Muscle layer of duodenum (tissue), 2 donors: Measurements from ENCODE around the gene GIPC3.
A peak's percentile ranks its signal among the peaks of the same experiment; 100 is the strongest.
"Not testable (repeated sequence)": the region's sequence is repeated elsewhere in the genome, so short reads cannot be mapped to it uniquely, and the experiment has no call there.

Experiments used
- H3K27ac ChIP-seq: one replicate; pipeline ENCODE4 v1.7.0; 2013; ENCODE audit warnings: mild to moderate bottlenecking, low read length
- H3K27me3 ChIP-seq: one replicate; pipeline ENCODE4 v1.7.0; 2013; ENCODE audit warnings: low read depth, mild to moderate bottlenecking, control low read depth, low read length
- H3K36me3 ChIP-seq, 2 donors: one replicate each; pipeline ENCODE4 v1.7.0; 2013; ENCODE audit warnings: low read length in 2 of 2, control low read depth in 1 of 2, mild to moderate bottlenecking in 1 of 2; ENCODE audit not compliant: insufficient read depth in 2 of 2, control insufficient read depth in 1 of 2
- H3K4me1 ChIP-seq, 2 donors: one replicate each; pipeline ENCODE4 v1.7.0; 2013; ENCODE audit warnings: low read length in 2 of 2, mild to moderate bottlenecking in 2 of 2, control low read depth in 1 of 2, moderate library complexity in 1 of 2; ENCODE audit not compliant: insufficient read depth in 2 of 2, control insufficient read depth in 1 of 2
- H3K4me3 ChIP-seq, 2 donors: one replicate each; pipeline ENCODE4 v1.7.0; 2013; ENCODE audit warnings: low read length in 2 of 2, low read depth in 1 of 2, mild to moderate bottlenecking in 1 of 2
- H3K9me3 ChIP-seq, 2 donors: one replicate each; pipeline ENCODE4 v1.7.0; 2013; ENCODE audit warnings: low read length in 2 of 2, control low read depth in 1 of 2, mild to moderate bottlenecking in 1 of 2; ENCODE audit not compliant: control insufficient read depth in 1 of 2
- donor health status: healthy.

Gene GIPC3

DNA sequence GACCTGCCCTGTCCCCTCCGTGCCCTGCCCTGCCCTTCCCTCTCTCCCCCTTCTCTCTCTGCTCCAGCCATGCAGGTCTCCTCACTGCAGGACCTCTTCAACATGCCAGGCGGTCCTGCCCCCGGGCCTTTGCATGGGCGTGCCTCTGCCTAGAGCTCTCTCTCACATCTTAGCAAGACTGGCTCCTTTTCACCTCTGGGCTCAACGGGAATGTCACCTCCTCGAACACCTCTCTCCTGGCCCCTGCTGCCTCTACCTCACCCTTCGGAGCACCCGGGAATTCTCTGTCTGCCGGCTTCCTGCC is 33.5 kb upstream of the GIPC3 start:
- no peaks in the 10 kb centered on the region for H3K9me3 ChIP-seq
- H3K27me3 ChIP-seq = no peaks in the 10 kb centered on the region
- H3K4me1 ChIP-seq = peaks cover 0 to 15% of the 10 kb centered on the region in 2 donors
- H3K4me3 ChIP-seq = no peak overlapping the region
- no peak overlapping the region for H3K27ac ChIP-seq
- peaks cover 0 to 5% of the 10 kb centered on the region in 2 donors for H3K36me3 ChIP-seq

DNA sequence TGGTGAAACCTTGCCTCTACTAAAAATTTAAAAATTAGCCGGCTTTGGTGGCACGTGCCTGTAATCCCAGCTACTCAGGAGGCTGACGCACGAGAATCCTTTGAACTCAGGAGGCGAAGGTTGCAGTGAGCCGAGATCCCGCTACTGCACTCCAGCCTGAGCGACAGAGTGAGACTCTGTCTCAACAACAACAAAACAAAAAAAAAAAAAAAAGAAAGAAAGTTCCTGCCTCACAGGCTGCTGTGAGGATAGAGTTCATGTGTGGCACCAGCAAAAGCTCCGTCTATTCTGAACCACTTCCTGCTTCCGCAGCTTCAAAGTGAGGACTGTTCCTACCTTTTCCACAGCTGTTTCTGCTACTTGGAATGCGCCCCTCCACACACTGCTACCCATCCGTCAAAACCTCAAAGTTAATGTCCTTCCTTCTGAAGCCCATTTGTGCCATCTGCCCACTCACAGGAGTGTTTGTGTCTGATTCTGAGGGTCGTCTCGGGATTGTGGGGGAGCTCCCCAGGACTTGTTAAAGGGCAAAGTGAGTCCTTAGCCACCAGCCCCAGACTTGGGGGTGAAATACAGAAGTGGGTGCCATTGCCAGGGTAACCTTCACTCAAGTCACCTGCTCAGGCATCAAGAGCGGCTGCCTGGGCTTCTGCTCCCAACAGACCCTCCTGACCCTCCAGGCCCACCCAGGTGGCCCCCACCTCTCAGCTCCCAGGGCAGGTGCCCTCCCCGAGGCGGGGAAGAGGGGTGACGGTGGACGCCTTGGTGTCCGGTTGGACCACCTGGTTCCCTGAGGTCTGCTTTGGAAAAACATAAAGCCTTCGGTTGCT is 30.8 kb upstream of the GIPC3 start:
- no peaks in the 10 kb centered on the region for H3K27me3 ChIP-seq
- no peak overlapping the region for H3K4me3 ChIP-seq
- H3K27ac ChIP-seq = no peak overlapping the region
- H3K36me3 ChIP-seq = no peaks in the 10 kb centered on the region
- H3K4me1 ChIP-seq = peaks cover 0 to 17% of the 10 kb centered on the region in 2 donors
- no peaks in the 10 kb centered on the region for H3K9me3 ChIP-seq

DNA sequence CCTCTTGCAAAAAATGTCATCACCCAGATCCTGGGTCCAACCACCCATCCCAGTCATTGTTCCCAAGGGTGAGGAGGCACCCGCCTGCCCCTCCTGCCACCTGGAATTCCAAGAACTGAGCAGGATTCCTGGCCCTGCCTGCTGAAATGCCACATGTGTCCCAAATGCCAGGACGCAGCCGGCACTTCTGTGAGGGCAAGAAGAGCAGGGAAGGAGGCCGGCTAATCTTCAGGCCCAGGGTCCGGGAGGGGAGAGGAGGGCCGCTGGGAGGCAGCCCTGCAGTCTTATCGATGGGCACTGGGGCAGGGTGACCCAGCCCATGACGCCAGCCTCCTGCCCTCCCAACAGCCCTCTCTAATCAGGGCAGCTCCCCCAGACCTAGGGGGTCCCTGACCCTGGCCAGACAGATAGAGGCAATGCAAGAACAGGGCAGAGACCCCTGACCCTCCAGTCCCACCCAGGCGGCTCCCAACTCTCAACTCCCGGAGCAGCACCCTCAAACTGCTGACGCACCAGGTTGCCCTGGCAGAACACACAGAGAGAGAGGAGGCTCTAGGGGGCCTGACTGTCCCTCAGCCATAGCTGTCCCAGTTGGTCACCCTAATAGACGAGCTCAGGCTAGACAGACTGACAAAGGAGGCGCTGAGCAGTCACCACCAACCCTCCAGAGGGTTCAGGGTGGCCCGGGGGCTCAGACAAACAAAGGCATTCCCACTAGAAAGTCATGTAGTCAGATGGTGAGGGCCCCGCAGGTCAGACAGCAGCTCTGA is 29.4 kb upstream of the GIPC3 start:
- no peaks in the 10 kb centered on the region for H3K27me3 ChIP-seq
- H3K4me1 ChIP-seq = peaks cover 0 to 17% of the 10 kb centered on the region in 2 donors
- no peaks in the 10 kb centered on the region for H3K9me3 ChIP-seq
- peak overlapping the region; percentile 79 to 94 for H3K4me3 ChIP-seq
- no peaks in the 10 kb centered on the region for H3K36me3 ChIP-seq
- H3K27ac ChIP-seq = no peak overlapping the region

DNA sequence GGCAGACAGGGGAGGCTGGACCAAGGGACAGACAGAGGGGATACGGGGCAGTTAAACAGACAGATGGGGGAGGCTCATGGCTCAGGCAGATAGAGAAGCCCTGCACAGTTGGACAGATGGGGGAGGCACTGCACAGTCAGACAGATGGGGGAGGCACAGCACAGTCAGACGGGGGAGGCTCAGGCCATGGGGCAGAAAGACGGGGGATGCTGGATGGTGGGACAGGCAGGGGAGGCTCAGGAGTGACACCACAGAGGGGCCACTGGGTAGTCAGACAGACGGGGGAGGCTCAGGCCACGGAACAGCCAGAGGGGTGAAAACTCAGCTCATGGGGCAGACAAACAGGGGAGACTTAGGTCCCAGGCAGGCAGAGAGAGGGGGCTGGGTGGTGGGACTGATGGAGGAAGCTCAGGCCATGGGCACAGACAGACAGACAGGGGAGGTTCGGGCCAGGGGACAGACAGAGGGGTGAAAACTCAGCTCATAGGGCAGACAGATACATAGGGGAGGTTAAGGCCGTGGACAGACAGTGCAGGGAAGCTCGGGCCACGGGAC is 28.8 kb upstream of the GIPC3 start:
- no peak overlapping the region for H3K27ac ChIP-seq
- H3K9me3 ChIP-seq = no peaks in the 10 kb centered on the region
- H3K4me1 ChIP-seq = peaks cover 0 to 17% of the 10 kb centered on the region in 2 donors
- peak overlapping the region; percentile 79 to 94 for H3K4me3 ChIP-seq
- H3K27me3 ChIP-seq = no peaks in the 10 kb centered on the region
- H3K36me3 ChIP-seq = no peaks in the 10 kb centered on the region

DNA sequence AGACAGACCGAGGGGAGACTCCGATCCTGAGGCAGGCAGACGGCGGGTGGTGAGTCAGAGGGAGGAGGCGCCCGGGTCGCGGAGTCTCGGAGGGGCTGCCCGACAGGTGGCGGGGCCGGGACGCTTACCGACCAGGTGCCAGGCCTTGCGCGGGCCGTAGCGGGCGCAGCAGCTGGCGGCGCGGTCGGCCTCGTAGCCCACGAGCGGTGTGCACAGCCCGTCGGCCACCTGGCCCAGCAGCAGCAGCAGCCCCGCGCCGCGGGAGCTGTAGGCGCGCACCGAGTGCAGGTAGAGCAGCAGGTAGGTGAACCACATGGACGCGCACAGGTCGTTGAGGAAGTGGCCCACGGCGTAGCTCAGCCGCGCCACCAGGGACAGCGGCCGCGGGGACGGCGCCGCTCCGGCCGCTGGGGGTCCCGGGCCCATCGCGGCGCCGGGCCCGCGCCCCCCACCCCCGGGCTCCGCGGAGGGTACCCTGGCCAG is 28.3 kb upstream of the GIPC3 start:
- Histone ChIP-seq H3K36me3 (no peaks in the 10 kb centered on the region), H3K4me3 (peak overlapping the region; percentile 79 to 94), H3K9me3 (no peaks in the 10 kb centered on the region), H3K4me1 (peaks cover 0 to 17% of the 10 kb centered on the region in 2 donors), H3K27ac (no peak overlapping the region), H3K27me3 (no peaks in the 10 kb centered on the region)

DNA sequence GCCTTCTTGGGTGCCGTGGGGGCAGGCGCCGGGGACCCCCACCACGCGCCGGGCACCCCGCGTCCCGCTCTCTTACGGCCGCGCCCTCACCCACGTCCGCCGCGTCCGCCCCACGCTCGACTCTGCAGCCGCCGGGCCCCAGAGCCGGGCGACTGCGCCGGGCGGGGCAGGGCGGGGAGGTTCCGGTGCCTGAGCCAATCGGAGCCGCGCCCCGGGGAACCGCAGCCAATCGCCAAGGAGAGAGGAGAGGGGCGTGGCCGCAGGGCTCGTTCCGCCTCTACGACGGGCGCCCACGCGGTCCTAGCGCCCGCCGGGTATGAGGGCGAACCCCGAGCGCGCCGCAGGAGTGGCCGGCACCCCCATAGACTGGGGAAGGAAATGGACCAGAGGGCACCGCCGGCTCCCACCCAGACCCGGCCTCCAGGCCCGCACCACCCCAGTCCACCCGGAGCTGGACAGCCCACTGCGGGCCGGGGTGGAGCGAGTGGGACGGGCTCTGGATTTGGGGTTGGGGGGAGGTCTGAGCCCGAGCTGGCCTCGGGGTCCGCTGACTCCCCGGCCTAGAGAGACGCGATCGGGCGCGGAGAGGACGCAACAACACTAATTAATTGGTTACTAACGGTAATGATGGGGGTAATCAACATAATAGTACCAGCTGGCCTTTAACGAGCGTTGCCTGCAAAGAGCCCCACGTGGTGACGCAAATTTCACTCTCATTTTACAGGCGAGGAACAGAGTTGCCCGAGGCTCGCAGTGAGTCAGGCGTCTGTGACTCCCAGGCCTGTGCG is 27.6 kb upstream of the GIPC3 start, which contains the start of gene MFSD12:
TSS of gene MFSD12 (minus strand) at position 126 of the 788 bp plus-strand sequence. CDS start 183 bp downstream, outside the sequence.
- Histone ChIP-seq H3K9me3 (no peaks in the 10 kb centered on the region), H3K4me1 (peaks cover 0 to 17% of the 10 kb centered on the region in 2 donors), H3K27ac (peak within 1 kb of the TSS; percentile 67), H3K4me3 (peak within 1 kb of the TSS; percentile 79 to 94), H3K27me3 (no peaks in the 10 kb centered on the region), H3K36me3 (no peaks in the 10 kb centered on the region)

DNA sequence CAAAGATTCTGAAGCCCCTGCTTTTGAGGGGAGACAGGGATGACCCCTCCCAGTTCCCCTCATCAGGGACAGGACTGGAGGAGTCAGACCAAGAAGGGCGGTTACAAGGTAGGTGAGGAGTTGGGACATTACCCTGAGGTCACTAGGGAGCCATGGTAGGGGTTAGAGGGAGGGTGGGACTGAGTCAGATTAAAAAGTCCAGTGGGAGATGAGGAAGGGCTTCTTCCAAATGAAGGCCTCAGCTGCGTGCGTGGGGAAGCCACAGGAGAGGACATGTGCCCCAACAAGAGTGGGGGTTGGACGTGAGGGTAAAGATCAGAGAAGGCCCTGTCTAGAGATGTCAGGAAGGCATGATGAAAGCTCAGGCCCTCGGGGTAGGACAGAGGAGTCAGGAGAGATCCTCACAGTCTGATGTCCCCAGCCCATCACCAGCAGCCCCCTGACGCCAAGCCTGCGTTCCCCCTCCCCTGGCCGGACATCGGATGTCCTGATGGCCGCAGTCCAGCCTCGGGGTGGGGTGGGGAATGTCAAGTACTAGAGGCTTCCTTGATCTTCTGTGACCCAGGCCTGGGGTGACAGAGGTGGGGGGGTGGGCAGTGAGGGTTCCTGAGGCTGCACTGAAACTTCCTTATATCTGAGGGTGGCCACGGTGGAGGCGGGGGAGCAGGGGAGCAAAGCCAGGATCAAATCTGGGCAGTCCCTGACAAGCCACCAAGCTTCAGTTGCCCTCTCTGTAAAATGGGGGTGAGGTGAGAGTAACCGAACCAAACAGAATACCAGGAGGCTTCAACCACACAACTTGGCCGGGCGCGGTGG is 21.4 kb upstream of the GIPC3 start:
- H3K36me3 ChIP-seq = no peaks in the 10 kb centered on the region
- no peak overlapping the region for H3K27ac ChIP-seq
- no peak overlapping the region for H3K4me3 ChIP-seq
- no peaks in the 10 kb centered on the region for H3K4me1 ChIP-seq
- H3K27me3 ChIP-seq = no peaks in the 10 kb centered on the region
- H3K9me3 ChIP-seq = no peaks in the 10 kb centered on the region

DNA sequence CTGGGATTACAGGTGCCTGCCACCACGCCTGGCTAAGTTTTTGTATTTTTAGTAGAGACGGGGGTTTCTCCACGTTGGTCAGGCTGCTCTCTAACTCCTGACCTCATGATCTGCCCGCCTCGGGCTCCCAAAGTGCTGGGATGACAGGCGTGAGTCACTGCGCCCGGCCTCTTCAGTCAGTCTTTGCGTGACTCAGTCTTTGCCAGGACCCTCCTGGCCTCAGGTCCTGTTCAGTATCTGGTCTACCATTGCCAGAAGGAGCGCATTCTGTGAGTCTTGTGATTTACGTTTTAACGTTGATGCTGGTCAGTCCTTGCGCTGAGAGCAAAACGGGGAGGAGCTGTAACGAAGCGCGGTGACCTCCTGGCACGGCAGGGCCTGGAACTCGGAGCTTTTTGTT is 20.1 kb upstream of the GIPC3 start:
- H3K4me3 ChIP-seq = no peak overlapping the region
- H3K36me3 ChIP-seq = no peaks in the 10 kb centered on the region
- H3K27me3 ChIP-seq = no peaks in the 10 kb centered on the region
- H3K27ac ChIP-seq = no peak overlapping the region
- H3K9me3 ChIP-seq = no peaks in the 10 kb centered on the region
- H3K4me1 ChIP-seq = no peaks in the 10 kb centered on the region

DNA sequence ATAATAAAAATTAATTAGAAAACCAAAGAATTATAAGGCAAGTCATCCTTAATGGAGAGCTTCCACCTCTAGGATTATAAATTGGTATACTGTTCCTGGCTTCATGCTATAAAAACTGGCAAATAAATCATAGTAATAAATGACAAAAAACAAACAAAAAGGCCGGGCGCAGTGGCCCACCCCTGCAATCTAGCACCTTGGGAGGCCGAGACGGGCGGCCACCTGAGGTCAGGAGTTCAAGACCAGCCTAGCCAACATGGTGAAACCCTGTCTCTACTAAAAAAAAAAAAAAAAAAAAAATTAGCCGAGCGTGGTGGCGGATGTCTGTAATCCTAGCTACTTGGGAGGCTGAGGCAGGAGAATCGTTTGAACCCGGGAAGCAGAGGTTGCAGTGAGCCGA is 15.2 kb upstream of the GIPC3 start:
- H3K27ac ChIP-seq = not testable (repeated sequence)

DNA sequence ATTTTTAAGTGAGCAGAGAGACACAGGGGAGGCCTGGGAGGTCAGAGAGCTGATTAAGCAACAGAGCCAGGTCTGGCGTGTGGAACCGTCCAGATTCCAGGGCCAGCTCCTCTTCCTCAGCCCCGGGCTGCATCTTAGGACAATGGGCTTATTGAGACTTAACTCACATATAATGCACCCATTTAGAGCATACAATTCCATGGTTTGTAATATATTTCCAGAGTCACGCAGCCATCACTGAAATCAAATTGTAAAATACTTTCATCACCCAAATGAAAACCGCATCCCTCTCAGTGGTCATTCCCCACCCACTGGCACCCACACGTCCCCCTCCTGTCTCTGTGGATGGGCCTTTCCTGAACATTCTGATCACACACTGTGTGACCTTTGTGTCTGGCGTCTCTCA is 14.7 kb upstream of the GIPC3 start:
- Histone ChIP-seq H3K27me3 (no peaks in the 10 kb centered on the region), H3K9me3 (no peaks in the 10 kb centered on the region), H3K4me1 (peaks cover 0 to 12% of the 10 kb centered on the region in 2 donors), H3K36me3 (no peaks in the 10 kb centered on the region), H3K27ac (no peak overlapping the region), H3K4me3 (no peak overlapping the region)

More for the DNA sequence above, 15.2 kb upstream of the GIPC3 start:
- not testable (repeated sequence) for H3K9me3 ChIP-seq, H3K27me3 ChIP-seq, H3K4me1 ChIP-seq, H3K4me3 ChIP-seq, H3K36me3 ChIP-seq
